ENCODE measurements around the gene FOXI1.

- TF ChIP-seq PATZ1 (CRISPR knock-in tag; IDR thresholded peaks at IDR 0.05; ENCODE audit: borderline replicate concordance) = no peak
- TF ChIP-seq PPARA (CRISPR knock-in tag; IDR thresholded peaks at IDR 0.05; ENCODE audit: borderline replicate concordance) = no peak
- no peak for TF ChIP-seq POU6F1 (CRISPR knock-in tag; IDR thresholded peaks at IDR 0.05; ENCODE audit: borderline replicate concordance, low read depth)
- TF ChIP-seq SNAI2 (CRISPR knock-in tag; IDR thresholded peaks at IDR 0.05) = no peak
- no peak for TF ChIP-seq CREB5 (CRISPR knock-in tag; IDR thresholded peaks at IDR 0.05; ENCODE audit: low read depth)
- no peak for TF ChIP-seq TSHZ2 (CRISPR knock-in tag; IDR thresholded peaks at IDR 0.05)
- no peak for TF ChIP-seq ZFP30 (CRISPR knock-in tag; IDR thresholded peaks at IDR 0.05)
Observed at GRCh38 chr5:170059221-170059620, 46.5 kb upstream of the FOXI1 start.
